Lower leg skin (tissue), 4 donors: ENCODE data around the gene IL17B. TPM values are rescaled to one million over a fixed set of nuclear protein-coding genes. Genes with fewer than 3 reads are reported as not detected.

Experiments used
- DNase-seq, 2 donors: peaks; one replicate each; pipeline ENCODE4 v3.0.0-alpha.2; 2019; ENCODE audit warnings: low spot score in 2 of 2
- H3K4me3 ChIP-seq: fragments of 200-600 bp; sonication (generic); 2 replicates; pipeline ENCODE4 v1.5.1; 2017; ENCODE audit warnings: mild to moderate bottlenecking, low read depth; ENCODE audit not compliant: poor library complexity, severe bottlenecking
- POLR2A ChIP-seq, 2 donors: fragments of 450-650 bp; IDR thresholded peaks; one replicate each; pipeline ENCODE4 v1.6.1; 2016 to 2017; ENCODE audit warnings: antibody characterized with exemption in 2 of 2, mild to moderate bottlenecking in 1 of 2, moderate library complexity in 1 of 2
- whole genome bisulfite sequencing, 2 donors: methylation state at CpG; one replicate each; pipeline ENCODE4 v1.1.5; 2018; 5-methylcytosine and 5-hydroxymethylcytosine counted together
- intact Hi-C: fragments of 100-400 bp; cut with DNase I; formaldehyde crosslinking; loops from one replicate; pipeline ENCODE4 v1.15.0; 2023; ENCODE audit warnings: low total_unique reads
- microRNA counts, 2 donors: library from miRNA; unstranded; fragments of <30 nt; microRNA quantifications; one replicate each; lab custom pipeline; 2016
- total RNA-seq, 4 donors: library from RNA; depleted of rRNA; stranded (reverse); fragments of >200 nt; gene quantifications; one replicate each; pipeline ENCODE4 v1.1.0, GENCODE V29; 2016
- TF ChIP-seq, protein P1 (sequence below), 3 donors: fragments of 450-650 bp; IDR thresholded peaks; one replicate each; pipeline ENCODE4 v1.5.1; 2016; ENCODE audit warnings: antibody characterized with exemption in 3 of 3, mild to moderate bottlenecking in 3 of 3, moderate library complexity in 2 of 3

Gene IL17B
- total RNA-seq, 4 donors from 2014 or later: not detected

DNA sequence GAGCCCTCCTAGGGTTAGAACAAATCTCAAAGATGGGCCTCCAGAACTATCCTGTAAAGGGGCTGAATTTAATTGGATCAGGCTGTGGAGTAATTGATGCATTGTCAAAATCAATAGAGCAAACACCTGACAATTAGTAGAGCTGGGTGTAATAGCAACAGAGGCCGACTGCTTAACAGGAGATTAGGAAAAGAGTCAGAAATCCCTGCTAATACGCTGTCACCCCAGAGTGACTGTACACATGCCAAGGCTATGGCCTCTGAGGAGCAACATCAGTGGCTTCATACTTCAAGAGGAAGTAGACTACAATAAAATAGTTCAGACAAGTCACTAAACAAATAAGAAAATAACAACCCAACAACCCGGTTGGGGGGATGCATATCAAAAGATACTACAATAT, 52.5 kb downstream of the IL17B start:
- no peak for TF ChIP-seq POLR2A (IDR thresholded peaks at IDR 0.05)
- DNase-seq: no peak
- H3K4me3 ChIP-seq: no peak overlapping the region
- intact Hi-C loops: no loop called here
- 81 to 87% methylated on average over 3 of the region's 3 CpGs for WGBS, 2 donors

DNA sequence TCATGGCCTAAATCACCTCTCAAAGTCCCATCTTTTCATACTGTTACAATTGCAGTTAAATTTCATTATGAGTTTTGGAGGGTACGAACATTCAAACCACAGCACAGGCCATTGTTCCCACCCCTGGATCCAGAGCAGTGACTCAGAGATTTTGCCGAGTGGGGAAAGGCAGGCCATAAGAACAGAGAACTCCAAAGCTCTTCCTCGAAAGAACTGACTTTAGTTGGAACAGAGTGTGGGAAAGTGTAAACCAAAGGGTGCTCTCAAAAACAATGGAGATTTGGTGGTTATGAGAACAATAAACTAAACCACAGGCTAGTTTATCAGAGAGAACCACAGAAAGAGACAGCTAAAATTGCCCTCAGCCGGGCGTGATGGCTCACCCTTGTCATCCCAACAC, 53.2 kb downstream of the IL17B start:
- DNase-seq: no peak
- no peak overlapping the region for H3K4me3 ChIP-seq
- intact Hi-C loops: no loop called here
- 92 to 96% methylated on average over 5 of the region's 5 CpGs for WGBS, 2 donors
- TF ChIP-seq, protein P1, sequence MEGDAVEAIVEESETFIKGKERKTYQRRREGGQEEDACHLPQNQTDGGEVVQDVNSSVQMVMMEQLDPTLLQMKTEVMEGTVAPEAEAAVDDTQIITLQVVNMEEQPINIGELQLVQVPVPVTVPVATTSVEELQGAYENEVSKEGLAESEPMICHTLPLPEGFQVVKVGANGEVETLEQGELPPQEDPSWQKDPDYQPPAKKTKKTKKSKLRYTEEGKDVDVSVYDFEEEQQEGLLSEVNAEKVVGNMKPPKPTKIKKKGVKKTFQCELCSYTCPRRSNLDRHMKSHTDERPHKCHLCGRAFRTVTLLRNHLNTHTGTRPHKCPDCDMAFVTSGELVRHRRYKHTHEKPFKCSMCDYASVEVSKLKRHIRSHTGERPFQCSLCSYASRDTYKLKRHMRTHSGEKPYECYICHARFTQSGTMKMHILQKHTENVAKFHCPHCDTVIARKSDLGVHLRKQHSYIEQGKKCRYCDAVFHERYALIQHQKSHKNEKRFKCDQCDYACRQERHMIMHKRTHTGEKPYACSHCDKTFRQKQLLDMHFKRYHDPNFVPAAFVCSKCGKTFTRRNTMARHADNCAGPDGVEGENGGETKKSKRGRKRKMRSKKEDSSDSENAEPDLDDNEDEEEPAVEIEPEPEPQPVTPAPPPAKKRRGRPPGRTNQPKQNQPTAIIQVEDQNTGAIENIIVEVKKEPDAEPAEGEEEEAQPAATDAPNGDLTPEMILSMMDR (IDR thresholded peaks at IDR 0.05): no peak
- TF ChIP-seq POLR2A (IDR thresholded peaks at IDR 0.05): no peak

DNA sequence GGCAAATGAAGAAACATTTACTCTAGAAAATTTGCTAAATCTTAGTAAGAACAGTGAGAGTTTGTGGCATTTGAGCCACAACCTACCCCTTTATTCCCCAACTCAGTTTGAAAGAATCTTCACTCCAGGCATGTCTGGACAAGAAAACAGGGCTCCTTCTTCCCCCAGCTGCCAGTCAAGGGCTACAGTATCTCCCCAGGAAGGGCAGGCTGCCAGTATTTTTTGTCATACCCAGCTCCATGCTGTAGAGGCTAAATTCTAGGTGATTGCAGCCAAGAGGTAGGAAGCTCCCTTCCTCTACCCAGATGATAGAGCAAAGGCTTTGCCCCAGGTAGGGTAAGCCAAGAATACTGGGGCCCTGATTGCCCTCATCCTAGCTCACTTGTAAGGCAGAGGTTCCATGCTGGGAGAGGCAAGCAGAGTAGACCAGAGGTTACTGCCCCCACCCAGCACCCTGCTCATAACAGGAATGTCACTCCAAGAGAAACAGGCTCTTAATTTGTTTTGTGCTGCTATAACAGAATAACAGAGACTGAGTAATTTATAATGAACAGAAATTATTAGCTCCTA, 53.8 kb downstream of the IL17B start:
- DNase-seq: peak in 1 of 2 donors; percentile 54
- intact Hi-C loops: no loop called here
- no peak overlapping the region for H3K4me3 ChIP-seq
- TF ChIP-seq POLR2A (IDR thresholded peaks at IDR 0.05): no peak
- TF ChIP-seq, protein P1 (IDR thresholded peaks at IDR 0.05): no peak

DNA sequence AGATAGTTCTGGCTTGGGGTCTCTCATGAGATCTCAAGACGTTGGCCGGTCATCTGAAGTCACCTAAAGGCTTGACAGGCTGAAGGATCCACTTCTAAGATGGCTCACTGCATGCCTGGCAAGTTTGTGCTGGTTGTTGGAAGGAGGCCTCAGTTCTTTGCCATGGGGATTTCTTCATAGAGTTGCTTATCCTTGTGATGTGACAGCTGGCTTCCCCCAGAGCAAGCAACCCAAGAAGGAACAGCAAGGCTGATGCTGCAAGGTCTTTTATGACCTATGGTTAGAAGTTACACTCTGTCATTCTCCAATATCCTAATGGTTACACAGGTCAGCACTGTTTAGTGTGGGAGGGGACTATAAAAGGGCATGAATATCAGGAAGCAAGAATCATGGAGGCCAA, 54.5 kb downstream of the IL17B start:
- TF ChIP-seq, protein P1 (IDR thresholded peaks at IDR 0.05): no peak
- TF ChIP-seq POLR2A (IDR thresholded peaks at IDR 0.05): no peak
- intact Hi-C loops: no loop called here
- H3K4me3 ChIP-seq: no peak overlapping the region
- WGBS, 2 donors: 54 to 86% methylated on average over 1 to 2 of the region's 2 CpGs
- DNase-seq: peak in 1 of 2 donors; percentile 64

MicroRNAs encoded within 50 kb of the gene (microRNA counts, 767-probe panel; counts per million panel counts)
- 11,506 to 15,365 counts per million in 2 donors for microRNA hsa-miR-143-3p (lab: Ali Mortazavi, UCI)

Other genes starting within 250 kb of the IL17B start
- 10 to 100 TPM in 1 of 4 donors, 1 to 10 TPM in 3; 4.2 to 12.3 (median 7.4) TPM for gene ABLIM3, start 237.8 kb downstream of the IL17B start, total RNA-seq
- 10 to 100 TPM in 1 of 4 donors, 1 to 10 TPM in 3; 6.3 to 10.8 (median 8.0) TPM for gene AFAP1L1, start 107.4 kb downstream of the IL17B start, total RNA-seq
- gene GRPEL2, start 33.8 kb downstream of the IL17B start, total RNA-seq: 10 to 100 TPM in 2 of 4 donors, 1 to 10 TPM in 2; 6.6 to 12.4 (median 10.2) TPM
- 1 to 10 TPM; 2.7 to 5.6 (median 3.9) TPM for gene PCYOX1L, start 21.2 kb downstream of the IL17B start, total RNA-seq
- gene CSNK1A1, start 172.1 kb upstream of the IL17B start, total RNA-seq: 100 to 1,000 TPM; 270 to 297 (median 282) TPM
- gene ARHGEF37, start 202.2 kb upstream of the IL17B start, total RNA-seq: 10 to 100 TPM; 36.4 to 76.5 (median 59.0) TPM